ENCODE results near the gene MAPT. TPM values are rescaled to one million over a fixed set of nuclear protein-coding genes. Genes with fewer than 3 reads are reported as not detected.

The MAPT gene
- total and polyA plus RNA-seq, 2 of the 13 experiments (the other 11 are each of a cell fraction or from before 2014, with no cell fraction given) = 2.1 to 2.8 TPM

DNA sequence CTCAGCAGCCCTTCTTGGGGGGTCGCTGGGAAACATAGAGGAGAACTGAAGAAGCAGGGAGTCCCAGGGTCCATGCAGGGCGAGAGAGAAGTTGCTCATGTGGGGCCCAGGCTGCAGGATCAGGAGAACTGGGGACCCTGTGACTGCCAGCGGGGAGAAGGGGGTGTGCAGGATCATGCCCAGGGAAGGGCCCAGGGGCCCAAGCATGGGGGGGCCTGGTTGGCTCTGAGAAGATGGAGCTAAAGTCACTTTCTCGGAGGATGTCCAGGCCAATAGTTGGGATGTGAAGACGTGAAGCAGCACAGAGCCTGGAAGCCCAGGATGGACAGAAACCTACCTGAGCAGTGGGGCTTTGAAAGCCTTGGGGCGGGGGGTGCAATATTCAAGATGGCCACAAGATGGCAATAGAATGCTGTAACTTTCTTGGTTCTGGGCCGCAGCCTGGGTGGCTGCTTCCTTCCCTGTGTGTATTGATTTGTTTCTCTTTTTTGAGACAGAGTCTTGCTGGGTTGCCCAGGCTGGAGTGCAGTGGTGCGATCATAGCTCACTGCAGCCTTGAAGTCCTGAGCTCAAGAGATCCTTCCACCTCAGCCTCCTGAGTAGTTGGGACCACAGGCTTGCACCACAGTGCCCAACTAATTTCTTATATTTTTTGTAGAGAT is 108.1 kb downstream of the MAPT start (continued):
- TF ChIP-seq USF2 (IDR thresholded peaks at IDR 0.05; ENCODE audit: low read depth, low read length) (no peak), USF2 (CRISPR knock-in tag; IDR thresholded peaks at IDR 0.05; ENCODE audit: borderline replicate concordance) (no peak), DDIT3 (CRISPR knock-in tag; IDR thresholded peaks at IDR 0.05) (no peak), ZSCAN20 (CRISPR knock-in tag; IDR thresholded peaks at IDR 0.05; ENCODE audit: borderline replicate concordance) (no peak), ERF (CRISPR knock-in tag; IDR thresholded peaks at IDR 0.05) (no peak; the same call in 1 of the 2 replicates), REL (CRISPR knock-in tag; conservative IDR thresholded peaks at IDR 0.05) (no peak), ELF1 (CRISPR knock-in tag; IDR thresholded peaks at IDR 0.05) (peak; percentile 55; the same call in 1 of the 2 replicates), SAFB2 (CRISPR knock-in tag; IDR thresholded peaks at IDR 0.05; ENCODE audit: borderline replicate concordance, low read depth) (peak; percentile 60; the same call in 1 of the 2 replicates), ZNF543 (CRISPR knock-in tag; IDR thresholded peaks at IDR 0.05) (no peak), RFXAP (CRISPR knock-in tag; IDR thresholded peaks at IDR 0.05; ENCODE audit: borderline replicate concordance) (no peak), MZF1 (CRISPR knock-in tag; IDR thresholded peaks at IDR 0.05; ENCODE audit: borderline replicate concordance) (no peak), ZNF616 (CRISPR knock-in tag; IDR thresholded peaks at IDR 0.05; ENCODE audit: low read depth) (no peak), RBAK (CRISPR knock-in tag; IDR thresholded peaks at IDR 0.05) (no peak), NR2F2 (IDR thresholded peaks at IDR 0.05; ENCODE audit: borderline replicate concordance, low read depth) (no peak), RCOR2 (CRISPR knock-in tag; IDR thresholded peaks at IDR 0.05) (peak; percentile 77), CBFB (CRISPR knock-in tag; IDR thresholded peaks at IDR 0.05) (no peak), SRY (CRISPR knock-in tag; IDR thresholded peaks at IDR 0.05) (0 out of 2 replicates have a peak, but pooled peaks have one; percentile 18), FIP1L1 (IDR thresholded peaks at IDR 0.05; ENCODE audit: borderline replicate concordance, insufficient read depth, low read depth, low read length) (no peak)
- TF ChIP-seq, protein P1, sequence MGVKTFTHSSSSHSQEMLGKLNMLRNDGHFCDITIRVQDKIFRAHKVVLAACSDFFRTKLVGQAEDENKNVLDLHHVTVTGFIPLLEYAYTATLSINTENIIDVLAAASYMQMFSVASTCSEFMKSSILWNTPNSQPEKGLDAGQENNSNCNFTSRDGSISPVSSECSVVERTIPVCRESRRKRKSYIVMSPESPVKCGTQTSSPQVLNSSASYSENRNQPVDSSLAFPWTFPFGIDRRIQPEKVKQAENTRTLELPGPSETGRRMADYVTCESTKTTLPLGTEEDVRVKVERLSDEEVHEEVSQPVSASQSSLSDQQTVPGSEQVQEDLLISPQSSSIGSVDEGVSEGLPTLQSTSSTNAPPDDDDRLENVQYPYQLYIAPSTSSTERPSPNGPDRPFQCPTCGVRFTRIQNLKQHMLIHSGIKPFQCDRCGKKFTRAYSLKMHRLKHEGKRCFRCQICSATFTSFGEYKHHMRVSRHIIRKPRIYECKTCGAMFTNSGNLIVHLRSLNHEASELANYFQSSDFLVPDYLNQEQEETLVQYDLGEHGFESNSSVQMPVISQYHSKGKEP (CRISPR knock-in tag; IDR thresholded peaks at IDR 0.05) = no peak
- TF ChIP-seq, protein P2, sequence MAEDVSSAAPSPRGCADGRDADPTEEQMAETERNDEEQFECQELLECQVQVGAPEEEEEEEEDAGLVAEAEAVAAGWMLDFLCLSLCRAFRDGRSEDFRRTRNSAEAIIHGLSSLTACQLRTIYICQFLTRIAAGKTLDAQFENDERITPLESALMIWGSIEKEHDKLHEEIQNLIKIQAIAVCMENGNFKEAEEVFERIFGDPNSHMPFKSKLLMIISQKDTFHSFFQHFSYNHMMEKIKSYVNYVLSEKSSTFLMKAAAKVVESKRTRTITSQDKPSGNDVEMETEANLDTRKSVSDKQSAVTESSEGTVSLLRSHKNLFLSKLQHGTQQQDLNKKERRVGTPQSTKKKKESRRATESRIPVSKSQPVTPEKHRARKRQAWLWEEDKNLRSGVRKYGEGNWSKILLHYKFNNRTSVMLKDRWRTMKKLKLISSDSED (CRISPR knock-in tag; IDR thresholded peaks at IDR 0.05) = no peak
- TF ChIP-seq, protein P3, sequence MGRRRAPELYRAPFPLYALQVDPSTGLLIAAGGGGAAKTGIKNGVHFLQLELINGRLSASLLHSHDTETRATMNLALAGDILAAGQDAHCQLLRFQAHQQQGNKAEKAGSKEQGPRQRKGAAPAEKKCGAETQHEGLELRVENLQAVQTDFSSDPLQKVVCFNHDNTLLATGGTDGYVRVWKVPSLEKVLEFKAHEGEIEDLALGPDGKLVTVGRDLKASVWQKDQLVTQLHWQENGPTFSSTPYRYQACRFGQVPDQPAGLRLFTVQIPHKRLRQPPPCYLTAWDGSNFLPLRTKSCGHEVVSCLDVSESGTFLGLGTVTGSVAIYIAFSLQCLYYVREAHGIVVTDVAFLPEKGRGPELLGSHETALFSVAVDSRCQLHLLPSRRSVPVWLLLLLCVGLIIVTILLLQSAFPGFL (CRISPR knock-in tag; IDR thresholded peaks at IDR 0.05) = no peak
- TF ChIP-seq, protein P4, sequence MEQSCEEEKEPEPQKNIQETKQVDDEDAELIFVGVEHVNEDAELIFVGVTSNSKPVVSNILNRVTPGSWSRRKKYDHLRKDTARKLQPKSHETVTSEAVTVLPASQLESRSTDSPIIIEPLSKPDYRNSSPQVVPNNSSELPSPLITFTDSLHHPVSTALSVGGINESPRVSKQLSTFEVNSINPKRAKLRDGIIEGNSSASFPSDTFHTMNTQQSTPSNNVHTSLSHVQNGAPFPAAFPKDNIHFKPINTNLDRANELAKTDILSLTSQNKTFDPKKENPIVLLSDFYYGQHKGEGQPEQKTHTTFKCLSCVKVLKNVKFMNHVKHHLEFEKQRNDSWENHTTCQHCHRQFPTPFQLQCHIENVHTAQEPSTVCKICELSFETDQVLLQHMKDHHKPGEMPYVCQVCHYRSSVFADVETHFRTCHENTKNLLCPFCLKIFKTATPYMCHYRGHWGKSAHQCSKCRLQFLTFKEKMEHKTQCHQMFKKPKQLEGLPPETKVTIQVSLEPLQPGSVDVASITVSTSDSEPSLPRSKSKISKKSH (CRISPR knock-in tag; IDR thresholded peaks at IDR 0.05; ENCODE audit: borderline replicate concordance) = peak; percentile 34; the same call in 1 of the 2 replicates

All from HepG2 (cell line).